HG02610 (cell line): Measurements from ENCODE around the gene DSCAM.

Experiments
- ATAC-seq: cut with Tn5 transposase; IDR thresholded peaks from one replicate; pipeline ENCODE4 v1.9.1; 2021; ENCODE audit warnings: mild to moderate bottlenecking, moderate library complexity; ENCODE audit not compliant: unreplicated experiment

The DSCAM gene

GRCh38 chr21:40564318-40564717 lies 282.6 kb downstream of the DSCAM start:
- no peak for ATAC-seq

- no peak for ATAC-seq
Measured at GRCh38 chr21:40563900-40564299, 283.1 kb downstream of the DSCAM start.

GRCh38 chr21:40562242-40563002 lies 284.5 kb downstream of the DSCAM start:
- ATAC-seq, result no peak

- ATAC-seq, result no peak
Measured at GRCh38 chr21:40556442-40556968, 290.5 kb downstream of the DSCAM start.

- no peak for ATAC-seq
Measured at GRCh38 chr21:40555021-40555528, 291.9 kb downstream of the DSCAM start.

- no peak for ATAC-seq
Measured at GRCh38 chr21:40553781-40554180, 293.2 kb downstream of the DSCAM start.

GRCh38 chr21:40547906-40548513 lies 298.9 kb downstream of the DSCAM start:
- ATAC-seq, result no peak

- no peak for ATAC-seq
Measured at GRCh38 chr21:40546647-40547046, 300.3 kb downstream of the DSCAM start.

GRCh38 chr21:40540216-40540615 lies 306.7 kb downstream of the DSCAM start:
- ATAC-seq, result no peak

GRCh38 chr21:40534886-40535285 lies 312.1 kb downstream of the DSCAM start:
- ATAC-seq, result no peak

GRCh38 chr21:40531431-40532110 lies 315.4 kb downstream of the DSCAM start:
- ATAC-seq, result no peak

GRCh38 chr21:40531016-40531415 lies 315.9 kb downstream of the DSCAM start:
- ATAC-seq, result no peak

- no peak for ATAC-seq
Measured at GRCh38 chr21:40517646-40518045, 329.3 kb downstream of the DSCAM start.

- no peak for ATAC-seq
Measured at GRCh38 chr21:40516335-40516734, 330.6 kb downstream of the DSCAM start.

- ATAC-seq, result no peak
Measured at GRCh38 chr21:40512590-40512989, 334.4 kb downstream of the DSCAM start.

- no peak for ATAC-seq
Measured at GRCh38 chr21:40507978-40508377, 339.0 kb downstream of the DSCAM start.

- no peak for ATAC-seq
Measured at GRCh38 chr21:40505681-40506080, 341.3 kb downstream of the DSCAM start.

- no peak for ATAC-seq
Measured at GRCh38 chr21:40505244-40505643, 341.7 kb downstream of the DSCAM start.

GRCh38 chr21:40504825-40505224 lies 342.1 kb downstream of the DSCAM start:
- no peak for ATAC-seq

GRCh38 chr21:40496116-40496515 lies 350.8 kb downstream of the DSCAM start:
- no peak for ATAC-seq

GRCh38 chr21:40490408-40490807 lies 356.6 kb downstream of the DSCAM start:
- ATAC-seq, result no peak

- no peak for ATAC-seq
Measured at GRCh38 chr21:40489001-40489400, 358.0 kb downstream of the DSCAM start.
